ENCODE data around the gene WNT3A. TPM values are rescaled to one million over a fixed set of nuclear protein-coding genes. Genes with fewer than 3 reads are reported as not detected.

Gene WNT3A
- total and polyA plus RNA-seq, 2 of the 4 experiments (the other 2 are of a cell fraction), result not detected

- H3K36me3 ChIP-seq (ENCODE audit: control insufficient read depth, insufficient read depth, low read length), result peaks cover 13% of the 10 kb centered on the region
- no peak overlapping the region for H4K91ac ChIP-seq (ENCODE audit: insufficient read depth, low read depth, low read length)
- H3K4ac ChIP-seq (ENCODE audit: low read depth, low read length), result no peak overlapping the region
- no peak for ATAC-seq (ENCODE audit: low read depth)
- H3K9ac ChIP-seq (ENCODE audit: low read depth, low read length), result no peak overlapping the region
- H3K4me1 ChIP-seq (ENCODE audit: control insufficient read depth, insufficient read depth, low read length), result peaks cover 3% of the 10 kb centered on the region
- H3K14ac ChIP-seq (replicated peaks; ENCODE audit: low read depth, low read length), result no peak overlapping the region
- POLR2A ChIA-PET (ENCODE audit: unreplicated experiment), result no interaction called here
- no peak overlapping the region for H4K5ac ChIP-seq (ENCODE audit: low read depth, low read length)
- H4K8ac ChIP-seq (ENCODE audit: low read depth in 2 of 2, low read length in 2 of 2), result no peak overlapping the region
- H2BK120ac ChIP-seq (ENCODE audit: low read depth, low read length), result no peak overlapping the region
- no peak overlapping the region for H3K27ac ChIP-seq (ENCODE audit: insufficient read depth, low read length)
- no TSS peak for BruUV-seq (replicated peaks)
- H3K79me1 ChIP-seq (ENCODE audit: low read depth in 1 of 2, low read length in 2 of 2), result peaks cover 11 to 32% of the 10 kb centered on the region in 2 experiments; a peak in 3 of 4 replicates
- H2AFZ ChIP-seq (replicated peaks; ENCODE audit: low read length, poor library complexity), result no peak overlapping the region
- H2BK15ac ChIP-seq (ENCODE audit: low read depth, low read length), result no peak overlapping the region
- WGBS, 2 experiments (ENCODE audit: extremely low coverage in 2 of 2, insufficient read length in 1 of 2), result no CpG with 5 or more reads among the region's 7 CpGs
- dilution Hi-C loops (cut with HindIII; ENCODE audit: low sequenced_read_pairs, unreplicated experiment), result no loop called here
- no peak overlapping the region for H2AK9ac ChIP-seq (replicated peaks; ENCODE audit: low read depth, low read length, poor library complexity)
- CTCF ChIA-PET, result interaction anchor here (1.1 kb wide), 1 partner anchor 9 kb away, joined by 3 read pairs; no protein-coding TSS in a partner anchor
- H3K23ac ChIP-seq (ENCODE audit: low read depth, low read length), result no peak overlapping the region
- peak overlapping the region; percentile 72 for H3K4me2 ChIP-seq (ENCODE audit: low read depth, low read length)
- in situ Hi-C loops (cut with MboI; ENCODE audit: low sequenced_read_pairs), result no loop called here
- H2AK5ac ChIP-seq (ENCODE audit: low read depth, low read length), result no peak overlapping the region
- no peaks in the 10 kb centered on the region for H3K9me3 ChIP-seq (ENCODE audit: control insufficient read depth, insufficient read depth, low read length)
- no peak for DNase-seq
- H3K9me1 ChIP-seq (ENCODE audit: insufficient read depth, low read length), result no peaks in the 10 kb centered on the region
- H3K18ac ChIP-seq (ENCODE audit: low read depth, low read length), result no peak overlapping the region
- no peak overlapping the region for H2BK5ac ChIP-seq (ENCODE audit: low read depth, low read length, poor library complexity, severe bottlenecking)
- H2BK20ac ChIP-seq (ENCODE audit: low read depth, low read length), result no peak overlapping the region
- H3K4me3 ChIP-seq (ENCODE audit: insufficient read depth, low read depth, low read length), result no peak overlapping the region
- intact Hi-C loops (cut with micrococcal nuclease), result no loop called here
- H4K20me1 ChIP-seq (ENCODE audit: insufficient read depth, low read length), result no peaks in the 10 kb centered on the region
- no peak for TF ChIP-seq POLR2A (IDR thresholded peaks at IDR 0.05; ENCODE audit: low read depth, low read length)
- no peak for TF ChIP-seq CEBPB (IDR thresholded peaks at IDR 0.05; ENCODE audit: low read depth, low read length)
- TF ChIP-seq, protein P1, sequence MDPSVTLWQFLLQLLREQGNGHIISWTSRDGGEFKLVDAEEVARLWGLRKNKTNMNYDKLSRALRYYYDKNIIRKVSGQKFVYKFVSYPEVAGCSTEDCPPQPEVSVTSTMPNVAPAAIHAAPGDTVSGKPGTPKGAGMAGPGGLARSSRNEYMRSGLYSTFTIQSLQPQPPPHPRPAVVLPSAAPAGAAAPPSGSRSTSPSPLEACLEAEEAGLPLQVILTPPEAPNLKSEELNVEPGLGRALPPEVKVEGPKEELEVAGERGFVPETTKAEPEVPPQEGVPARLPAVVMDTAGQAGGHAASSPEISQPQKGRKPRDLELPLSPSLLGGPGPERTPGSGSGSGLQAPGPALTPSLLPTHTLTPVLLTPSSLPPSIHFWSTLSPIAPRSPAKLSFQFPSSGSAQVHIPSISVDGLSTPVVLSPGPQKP (IDR thresholded peaks at IDR 0.05; ENCODE audit: borderline replicate concordance, low read depth, low read length), result no peak
- no peak for TF ChIP-seq MXI1 (IDR thresholded peaks at IDR 0.05; ENCODE audit: borderline replicate concordance, low read depth, low read length)
- TF ChIP-seq RCOR1 (IDR thresholded peaks at IDR 0.05; ENCODE audit: insufficient replicate concordance, low read length), result no peak
- no peak for TF ChIP-seq CHD1 (IDR thresholded peaks at IDR 0.05; ENCODE audit: low read depth, low read length)
- TF ChIP-seq BHLHE40 (IDR thresholded peaks at IDR 0.05; ENCODE audit: low read depth, low read length), result no peak
- TF ChIP-seq MAZ (IDR thresholded peaks at IDR 0.05; ENCODE audit: borderline replicate concordance, low read depth, low read length), result no peak
- TF ChIP-seq SMC3 (IDR thresholded peaks at IDR 0.05; ENCODE audit: low read depth, low read length), result no peak
- no peak for TF ChIP-seq RAD21 (IDR thresholded peaks at IDR 0.05; ENCODE audit: low read length)
- no peak for TF ChIP-seq RFX5 (IDR thresholded peaks at IDR 0.05; ENCODE audit: low read depth, low read length)
- TF ChIP-seq, protein P2, sequence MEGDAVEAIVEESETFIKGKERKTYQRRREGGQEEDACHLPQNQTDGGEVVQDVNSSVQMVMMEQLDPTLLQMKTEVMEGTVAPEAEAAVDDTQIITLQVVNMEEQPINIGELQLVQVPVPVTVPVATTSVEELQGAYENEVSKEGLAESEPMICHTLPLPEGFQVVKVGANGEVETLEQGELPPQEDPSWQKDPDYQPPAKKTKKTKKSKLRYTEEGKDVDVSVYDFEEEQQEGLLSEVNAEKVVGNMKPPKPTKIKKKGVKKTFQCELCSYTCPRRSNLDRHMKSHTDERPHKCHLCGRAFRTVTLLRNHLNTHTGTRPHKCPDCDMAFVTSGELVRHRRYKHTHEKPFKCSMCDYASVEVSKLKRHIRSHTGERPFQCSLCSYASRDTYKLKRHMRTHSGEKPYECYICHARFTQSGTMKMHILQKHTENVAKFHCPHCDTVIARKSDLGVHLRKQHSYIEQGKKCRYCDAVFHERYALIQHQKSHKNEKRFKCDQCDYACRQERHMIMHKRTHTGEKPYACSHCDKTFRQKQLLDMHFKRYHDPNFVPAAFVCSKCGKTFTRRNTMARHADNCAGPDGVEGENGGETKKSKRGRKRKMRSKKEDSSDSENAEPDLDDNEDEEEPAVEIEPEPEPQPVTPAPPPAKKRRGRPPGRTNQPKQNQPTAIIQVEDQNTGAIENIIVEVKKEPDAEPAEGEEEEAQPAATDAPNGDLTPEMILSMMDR (conservative IDR thresholded peaks at IDR 0.05; ENCODE audit: low read depth, low read length), result no peak
- TF ChIP-seq, protein P3, sequence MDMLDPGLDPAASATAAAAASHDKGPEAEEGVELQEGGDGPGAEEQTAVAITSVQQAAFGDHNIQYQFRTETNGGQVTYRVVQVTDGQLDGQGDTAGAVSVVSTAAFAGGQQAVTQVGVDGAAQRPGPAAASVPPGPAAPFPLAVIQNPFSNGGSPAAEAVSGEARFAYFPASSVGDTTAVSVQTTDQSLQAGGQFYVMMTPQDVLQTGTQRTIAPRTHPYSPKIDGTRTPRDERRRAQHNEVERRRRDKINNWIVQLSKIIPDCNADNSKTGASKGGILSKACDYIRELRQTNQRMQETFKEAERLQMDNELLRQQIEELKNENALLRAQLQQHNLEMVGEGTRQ (IDR thresholded peaks at IDR 0.05; ENCODE audit: low read depth, low read length), result no peak
- TF ChIP-seq MAFK (IDR thresholded peaks at IDR 0.05; ENCODE audit: low read depth, low read length), result no peak
- no peak overlapping the region for H3K56ac ChIP-seq (ENCODE audit: extremely low read depth, insufficient read depth, low read length)
- H3K27me3 ChIP-seq (ENCODE audit: control insufficient read depth, insufficient read depth, low read length), result no peaks in the 10 kb centered on the region
Measured at GRCh38 chr1:228110556-228110955, 103.8 kb downstream of the WNT3A start.
